Body of pancreas (tissue), 4 donors: ENCODE data around the gene PEX1. TPM values are rescaled to one million over a fixed set of nuclear protein-coding genes. Genes with fewer than 3 reads are reported as not detected.

Experiments used
- ATAC-seq: fragments of 150-250 bp; one replicate; pipeline ENCODE4 v1.9.1; 2016
- DNase-seq, 4 donors: peaks; one replicate each; pipeline ENCODE4 v3.0.0-alpha.2; 2019
- H3K27ac ChIP-seq, 4 donors: fragments of 200-600 bp; sonication (generic); 1 replicate in 3 of 4; 2 replicates in 1 of 4; pipeline versions ENCODE4 v1.5.1 to v1.6.1; 2016 to 2019; ENCODE audit warnings: mild to moderate bottlenecking in 1 of 4, mixed read lengths in 1 of 4, moderate library complexity in 1 of 4
- H3K27me3 ChIP-seq, 2 donors: fragments of 200-600 bp; sonication (generic); one replicate each; pipeline ENCODE4 v1.6.0; 2016; ENCODE audit warnings: mild to moderate bottlenecking in 1 of 2
- H3K36me3 ChIP-seq, 2 donors: fragments of 200-600 bp; sonication (generic); replicated peaks in 1 of 2; 2 replicates each; pipeline ENCODE4 v1.5.1; 2016; ENCODE audit warnings: low read depth in 2 of 2; ENCODE audit not compliant: insufficient read depth in 1 of 2
- H3K4me1 ChIP-seq: fragments of 200-600 bp; sonication (generic); one replicate; pipeline ENCODE4 v1.6.0; 2016
- H3K4me3 ChIP-seq, 2 donors: fragments of 200-600 bp; sonication (generic); 1 replicate in 1 of 2; 2 replicates in 1 of 2; pipeline ENCODE4 v1.5.1; 2016 to 2019
- H3K9me3 ChIP-seq, 3 donors: fragments of 200-600 bp; sonication (generic); 1 replicate in 2 of 3; 2 replicates in 1 of 3; pipeline ENCODE4 v1.5.1; 2016
- CTCF ChIP-seq, 7 experiments: fragments of 450-650 bp in 4 of 7; fragments of 200-600 bp in 3 of 7; sonication (generic) in 3 of 7; IDR thresholded peaks; one replicate each; pipeline ENCODE4 v1.5.1; 2016 to 2019; ENCODE audit warnings: antibody characterized with exemption in 7 of 7
- POLR2A ChIP-seq, 3 donors: fragments of 450-650 bp; IDR thresholded peaks; one replicate each; pipeline ENCODE4 v1.6.1; 2016; ENCODE audit warnings: antibody characterized with exemption in 3 of 3, mild to moderate bottlenecking in 2 of 3
- WGBS, 2 donors: methylation state at CpG; one replicate each; pipeline ENCODE4 v1.1.5; 2017; 5-methylcytosine and 5-hydroxymethylcytosine counted together
- intact Hi-C: fragments of 100-400 bp; cut with DNase I; formaldehyde crosslinking; loops from one replicate; pipeline ENCODE4 v1.15.1; 2023
- total RNA-seq, 2 donors: library from RNA; depleted of rRNA; stranded (reverse); fragments of >200 nt; gene quantifications; one replicate each; pipeline ENCODE4 v1.1.0, GENCODE V29; 2016

The PEX1 gene
- total RNA-seq, 2 donors from 2014 or later: 13.8 to 18.9 TPM

- TF ChIP-seq CTCF (IDR thresholded peaks at IDR 0.05) (no peak), POLR2A (IDR thresholded peaks at IDR 0.05) (no peak)
- H3K9me3 ChIP-seq: no peaks in the 10 kb centered on the region
- DNase-seq: no peak
- H3K27me3 ChIP-seq: no peaks in the 10 kb centered on the region
- ATAC-seq: no peak
- 85 to 93% methylated on average over 2 of the region's 2 CpGs for WGBS, 2 donors
- H3K36me3 ChIP-seq: peaks cover 0 to 21% of the 10 kb centered on the region in 2 donors
- no peak overlapping the region for H3K27ac ChIP-seq
- H3K4me1 ChIP-seq: no peaks in the 10 kb centered on the region
- H3K4me3 ChIP-seq: no peak overlapping the region
- intact Hi-C loops: no loop called here
Observed at GRCh38 chr7:92563345-92563744, 35.0 kb upstream of the PEX1 start.

GRCh38 chr7:92560602-92561001 lies 32.3 kb upstream of the PEX1 start:
- Histone ChIP-seq H3K4me1 (no peaks in the 10 kb centered on the region), H3K4me3 (no peak overlapping the region), H3K9me3 (no peaks in the 10 kb centered on the region), H3K36me3 (peaks cover 0 to 10% of the 10 kb centered on the region in 2 donors), H3K27me3 (no peaks in the 10 kb centered on the region), H3K27ac (no peak overlapping the region)
- no peak for DNase-seq
- TF ChIP-seq POLR2A (IDR thresholded peaks at IDR 0.05) (no peak), CTCF (IDR thresholded peaks at IDR 0.05) (no peak)
- intact Hi-C loops: no loop called here
- no peak for ATAC-seq

- TF ChIP-seq CTCF (IDR thresholded peaks at IDR 0.05) (no peak), POLR2A (IDR thresholded peaks at IDR 0.05) (no peak)
- Histone ChIP-seq H3K27me3 (no peaks in the 10 kb centered on the region), H3K9me3 (no peaks in the 10 kb centered on the region), H3K4me1 (no peaks in the 10 kb centered on the region), H3K4me3 (no peak overlapping the region), H3K27ac (no peak overlapping the region), H3K36me3 (peaks cover 0 to 3% of the 10 kb centered on the region in 2 donors)
- intact Hi-C loops: no loop called here
- 87 to 91% methylated on average over 7 of the region's 7 CpGs for WGBS, 2 donors
- DNase-seq (no peak), ATAC-seq (no peak)
Observed at GRCh38 chr7:92557808-92558362, 29.6 kb upstream of the PEX1 start.

- no peak overlapping the region for H3K27ac ChIP-seq
- H3K4me3 ChIP-seq: no peak overlapping the region
- no peaks in the 10 kb centered on the region for H3K4me1 ChIP-seq
- ATAC-seq (no peak), DNase-seq (no peak)
- H3K9me3 ChIP-seq: no peaks in the 10 kb centered on the region
- 81 to 83% methylated on average over 2 of the region's 2 CpGs for WGBS, 2 donors
- no peaks in the 10 kb centered on the region for H3K27me3 ChIP-seq
- no peaks in the 10 kb centered on the region for H3K36me3 ChIP-seq
- TF ChIP-seq POLR2A (IDR thresholded peaks at IDR 0.05): no peak
- no peak for TF ChIP-seq CTCF (IDR thresholded peaks at IDR 0.05)
- intact Hi-C loops: no loop called here
Observed at GRCh38 chr7:92557249-92557648, 28.9 kb upstream of the PEX1 start.

- WGBS, 2 donors: 65 to 69% methylated on average over 4 of the region's 4 CpGs
- Histone ChIP-seq H3K36me3 (no peaks in the 10 kb centered on the region), H3K27me3 (no peaks in the 10 kb centered on the region), H3K27ac (no peak overlapping the region), H3K4me1 (no peaks in the 10 kb centered on the region), H3K9me3 (no peaks in the 10 kb centered on the region), H3K4me3 (no peak overlapping the region)
- intact Hi-C loops: no loop called here
- TF ChIP-seq CTCF (IDR thresholded peaks at IDR 0.05): no peak
- TF ChIP-seq POLR2A (IDR thresholded peaks at IDR 0.05): no peak
- ATAC-seq (no peak), DNase-seq (no peak)
Observed at GRCh38 chr7:92550194-92550593, 21.9 kb upstream of the PEX1 start.
